Measurements from ENCODE around the gene ARHGEF17. TPM values are rescaled to one million over a fixed set of nuclear protein-coding genes. Genes with fewer than 3 reads are reported as not detected.
"Not testable (repeated sequence)": the region's sequence is repeated elsewhere in the genome, so short reads cannot be mapped to it uniquely, and the experiment has no call there.

The ARHGEF17 gene
- total RNA-seq, 3 donors from 2014 or later (not counting 1 experiment from before 2014, with no cell fraction given), result 0.02 to 0.88 (median 0.50) TPM

DNA sequence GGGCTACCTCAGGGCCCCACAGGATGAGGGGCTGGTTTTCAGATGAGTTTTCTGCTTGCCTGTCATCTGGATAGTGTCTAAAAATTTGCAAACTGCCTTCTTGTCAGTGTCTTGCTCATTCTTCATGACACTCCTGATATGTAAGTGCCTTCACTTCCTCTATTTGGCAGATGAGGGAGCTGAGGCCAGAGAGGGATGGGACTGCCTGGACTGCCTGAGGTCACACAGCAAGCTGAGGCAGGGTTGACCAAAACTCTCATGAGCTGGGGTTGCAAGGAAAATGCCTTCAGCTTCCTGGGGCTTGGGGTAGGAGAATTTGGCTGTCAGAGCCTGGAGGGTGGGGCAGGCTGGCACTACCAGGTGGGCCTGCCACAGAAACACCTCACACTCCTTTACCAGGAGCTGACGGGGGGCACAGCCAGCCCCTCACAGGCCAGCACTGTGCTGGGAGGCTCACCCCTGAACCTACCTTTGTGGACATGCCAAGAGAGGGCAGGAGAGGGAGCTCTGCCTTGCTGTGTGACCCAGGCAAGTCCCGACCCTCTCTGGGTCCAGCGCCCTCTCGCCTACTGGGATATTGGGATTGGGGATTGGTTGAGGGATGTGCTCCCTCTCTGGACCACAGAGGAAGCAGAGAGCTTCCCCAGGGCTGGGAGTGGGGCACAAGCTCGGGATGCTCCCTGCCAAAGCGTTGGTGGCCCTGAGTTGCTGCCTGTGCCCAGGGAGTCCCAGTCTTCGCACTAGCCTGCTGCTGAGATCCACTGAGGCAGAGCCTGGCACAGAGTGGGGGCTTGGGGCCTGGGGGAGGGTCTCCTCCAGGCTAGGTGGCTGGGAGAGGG lies 37.8 kb upstream of the ARHGEF17 start:
- Histone ChIP-seq H3K9me3 (ENCODE audit: control insufficient read depth, insufficient read depth, low read length) (no peaks in the 10 kb centered on the region), H3K4me3 (ENCODE audit: low read length) (no peak overlapping the region), H3K36me3 (ENCODE audit: control insufficient read depth, insufficient read depth, low read length) (no peaks in the 10 kb centered on the region), H3K27me3 (ENCODE audit: control insufficient read depth, insufficient read depth, low read length) (no peaks in the 10 kb centered on the region), H3K27ac (ENCODE audit: low read length) (no peak overlapping the region), H3K4me1 (ENCODE audit: control insufficient read depth, insufficient read depth, low read length) (peaks cover 14% of the 10 kb centered on the region)
- DNase-seq (no peak), ATAC-seq (no peak)
- TF ChIP-seq, protein P1, sequence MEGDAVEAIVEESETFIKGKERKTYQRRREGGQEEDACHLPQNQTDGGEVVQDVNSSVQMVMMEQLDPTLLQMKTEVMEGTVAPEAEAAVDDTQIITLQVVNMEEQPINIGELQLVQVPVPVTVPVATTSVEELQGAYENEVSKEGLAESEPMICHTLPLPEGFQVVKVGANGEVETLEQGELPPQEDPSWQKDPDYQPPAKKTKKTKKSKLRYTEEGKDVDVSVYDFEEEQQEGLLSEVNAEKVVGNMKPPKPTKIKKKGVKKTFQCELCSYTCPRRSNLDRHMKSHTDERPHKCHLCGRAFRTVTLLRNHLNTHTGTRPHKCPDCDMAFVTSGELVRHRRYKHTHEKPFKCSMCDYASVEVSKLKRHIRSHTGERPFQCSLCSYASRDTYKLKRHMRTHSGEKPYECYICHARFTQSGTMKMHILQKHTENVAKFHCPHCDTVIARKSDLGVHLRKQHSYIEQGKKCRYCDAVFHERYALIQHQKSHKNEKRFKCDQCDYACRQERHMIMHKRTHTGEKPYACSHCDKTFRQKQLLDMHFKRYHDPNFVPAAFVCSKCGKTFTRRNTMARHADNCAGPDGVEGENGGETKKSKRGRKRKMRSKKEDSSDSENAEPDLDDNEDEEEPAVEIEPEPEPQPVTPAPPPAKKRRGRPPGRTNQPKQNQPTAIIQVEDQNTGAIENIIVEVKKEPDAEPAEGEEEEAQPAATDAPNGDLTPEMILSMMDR (IDR thresholded peaks at IDR 0.05), result no peak
- Mint-ChIP-seq H3K27ac (no peak overlapping the region), H3K4me1 (no peaks in the 10 kb centered on the region), H3K36me3 (no peaks in the 10 kb centered on the region), H3K9me3 (no peaks in the 10 kb centered on the region), H3K4me3 (no peak overlapping the region), H3K27me3 (ENCODE audit: low read depth in 2 of 2) (peaks cover 13 to 16% of the 10 kb centered on the region in 2 donors)
- 89% methylated on average over 7 of the region's 7 CpGs for WGBS (ENCODE audit: insufficient coverage)
- intact Hi-C loops (cut with micrococcal nuclease), result no loop called here

DNA sequence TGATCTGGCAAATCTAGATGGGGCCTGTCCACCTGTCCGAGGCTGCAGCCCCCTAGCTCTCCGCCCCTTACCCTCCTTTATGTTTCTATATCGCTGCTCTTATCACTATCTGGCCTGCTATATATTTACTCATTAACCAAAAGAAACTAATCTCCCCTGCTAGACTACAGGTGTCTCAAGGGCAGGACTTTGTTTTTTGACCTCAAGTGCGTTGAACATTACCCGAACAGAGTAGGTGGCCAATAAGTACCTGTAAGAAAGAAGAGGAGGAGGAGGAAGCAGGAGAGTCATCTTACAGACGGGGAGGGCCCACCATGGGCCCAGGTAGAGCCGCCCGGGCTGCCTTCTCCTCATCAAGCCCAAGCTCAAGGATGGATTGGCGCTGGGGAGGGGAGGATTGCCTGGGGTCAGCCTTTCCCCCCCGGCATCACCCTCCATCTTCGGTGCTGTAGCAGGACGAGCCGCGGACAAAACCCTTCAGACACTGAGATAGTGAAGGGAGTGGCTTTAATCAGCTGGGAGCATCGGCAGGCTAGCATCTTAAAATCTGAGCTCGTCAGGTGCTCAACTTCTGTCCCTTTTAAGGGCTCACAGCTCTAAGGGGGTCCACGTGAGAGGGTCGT lies 37.1 kb upstream of the ARHGEF17 start:
- H3K27me3 ChIP-seq (ENCODE audit: control insufficient read depth, insufficient read depth, low read length), result no peaks in the 10 kb centered on the region
- DNase-seq (no peak), ATAC-seq (no peak)
- no peaks in the 10 kb centered on the region for H3K36me3 ChIP-seq (ENCODE audit: control insufficient read depth, insufficient read depth, low read length)
- no peak overlapping the region for H3K27ac ChIP-seq (ENCODE audit: low read length)
- WGBS (ENCODE audit: insufficient coverage), result 88% methylated on average over 18 of the region's 18 CpGs
- Mint-ChIP-seq H3K27me3 (ENCODE audit: low read depth in 2 of 2) (peaks cover 5 to 13% of the 10 kb centered on the region in 2 donors), H3K9me3 (no peaks in the 10 kb centered on the region), H3K4me1 (no peaks in the 10 kb centered on the region), H3K27ac (no peak overlapping the region), H3K4me3 (no peak overlapping the region), H3K36me3 (no peaks in the 10 kb centered on the region)
- peaks cover 14% of the 10 kb centered on the region for H3K4me1 ChIP-seq (ENCODE audit: control insufficient read depth, insufficient read depth, low read length)
- no peak overlapping the region for H3K4me3 ChIP-seq (ENCODE audit: low read length)
- intact Hi-C loops (cut with micrococcal nuclease), result no loop called here
- TF ChIP-seq, protein P1 (IDR thresholded peaks at IDR 0.05), result no peak
- no peaks in the 10 kb centered on the region for H3K9me3 ChIP-seq (ENCODE audit: control insufficient read depth, insufficient read depth, low read length)

DNA sequence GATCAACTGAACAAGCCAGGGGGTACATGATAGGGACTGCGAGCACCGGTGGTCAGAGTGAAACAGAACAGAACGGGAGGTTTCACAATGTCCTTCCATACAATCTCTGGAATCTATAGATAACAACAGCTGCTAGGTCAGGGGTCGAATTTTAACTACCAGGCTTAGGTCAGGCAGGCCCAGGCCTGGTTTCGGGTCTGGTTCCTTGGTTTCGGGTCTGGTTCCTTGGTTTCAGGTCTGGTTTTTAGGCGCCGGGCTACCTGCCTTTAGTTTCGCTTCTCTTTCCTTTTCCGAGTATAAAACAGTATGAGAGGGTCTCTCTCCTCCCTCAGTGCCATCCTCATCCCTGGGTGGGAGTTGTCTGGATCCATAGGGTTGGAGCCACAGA lies 36.6 kb upstream of the ARHGEF17 start:
- H3K4me3 ChIP-seq (ENCODE audit: low read length); DNase-seq; H3K27me3 Mint-ChIP-seq (ENCODE audit: low read depth in 2 of 2); H3K27me3 ChIP-seq (ENCODE audit: control insufficient read depth, insufficient read depth, low read length); H3K27ac Mint-ChIP-seq; H3K27ac ChIP-seq (ENCODE audit: low read length); intact Hi-C loops (cut with micrococcal nuclease); H3K9me3 Mint-ChIP-seq; H3K4me3 Mint-ChIP-seq; H3K36me3 Mint-ChIP-seq; H3K36me3 ChIP-seq (ENCODE audit: control insufficient read depth, insufficient read depth, low read length); ATAC-seq; H3K4me1 Mint-ChIP-seq; H3K9me3 ChIP-seq (ENCODE audit: control insufficient read depth, insufficient read depth, low read length): not testable (repeated sequence)
- WGBS (ENCODE audit: insufficient coverage), result 83% methylated on average over 9 of the region's 10 CpGs
- H3K4me1 ChIP-seq (ENCODE audit: control insufficient read depth, insufficient read depth, low read length), result peaks cover 14% of the 10 kb centered on the region

DNA sequence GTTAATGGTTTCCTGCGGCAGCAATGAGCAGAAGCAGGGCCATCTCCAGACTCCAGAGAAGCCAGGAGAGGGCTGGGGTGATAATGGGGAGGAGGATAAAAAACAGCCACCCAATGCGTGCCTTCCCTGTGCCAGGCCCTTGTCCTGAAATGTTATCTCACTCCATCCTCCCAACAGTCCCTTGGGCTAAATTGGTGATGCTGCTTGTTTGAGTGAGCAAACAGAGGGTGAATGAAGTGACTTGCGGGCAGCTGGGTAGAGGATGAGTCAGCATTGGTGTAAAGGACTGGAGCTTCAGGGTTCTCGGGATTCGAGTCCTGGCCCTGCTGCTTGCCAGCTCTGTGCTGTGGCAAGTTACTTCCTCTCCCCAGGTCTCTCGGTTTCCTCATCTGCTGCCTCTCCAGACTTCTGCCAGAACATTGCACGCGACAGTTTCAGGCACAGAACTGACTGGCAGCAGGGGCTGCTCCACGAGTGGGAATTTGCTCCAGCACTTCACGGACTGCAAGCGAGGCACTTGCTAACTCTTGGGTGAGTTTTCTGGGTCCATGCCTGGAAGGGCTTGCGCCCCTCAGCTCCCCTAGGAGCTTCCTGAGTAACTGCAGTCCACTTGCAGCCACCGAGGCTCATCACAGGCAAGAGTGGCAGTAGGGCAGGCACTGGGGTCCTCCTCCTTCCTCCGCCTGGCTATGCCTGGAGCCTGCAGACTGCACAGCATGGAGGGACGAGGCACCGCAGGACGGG lies 36.0 kb upstream of the ARHGEF17 start, which contains the start of gene P2RY6:
Gene P2RY6, plus strand, starts transcription at position 403 of the 744 bp plus-strand sequence. CDS start 24,181 bp downstream, outside the sequence.
- Mint-ChIP-seq H3K4me3 (no peak within 1 kb of the TSS), H3K27ac (no peak within 1 kb of the TSS), H3K9me3 (no peaks in the 10 kb centered on the region), H3K4me1 (no peaks in the 10 kb centered on the region), H3K36me3 (no peaks in the 10 kb centered on the region), H3K27me3 (ENCODE audit: low read depth in 2 of 2) (peaks cover 0 to 6% of the 10 kb centered on the region in 2 donors)
- DNase-seq (no peak), ATAC-seq (peak in 1 of 3 donors; percentile 35)
- no peaks in the 10 kb centered on the region for H3K9me3 ChIP-seq (ENCODE audit: control insufficient read depth, insufficient read depth, low read length)
- 73% methylated on average over 15 of the region's 17 CpGs for WGBS (ENCODE audit: insufficient coverage)
- no peaks in the 10 kb centered on the region for H3K27me3 ChIP-seq (ENCODE audit: control insufficient read depth, insufficient read depth, low read length)
- peak within 1 kb of the TSS; percentile 24 for H3K27ac ChIP-seq (ENCODE audit: low read length)
- TF ChIP-seq, protein P1 (IDR thresholded peaks at IDR 0.05), result no peak
- no peak within 1 kb of the TSS for H3K4me3 ChIP-seq (ENCODE audit: low read length)
- peaks cover 14% of the 10 kb centered on the region for H3K4me1 ChIP-seq (ENCODE audit: control insufficient read depth, insufficient read depth, low read length)
- no peaks in the 10 kb centered on the region for H3K36me3 ChIP-seq (ENCODE audit: control insufficient read depth, insufficient read depth, low read length)
- intact Hi-C loops (cut with micrococcal nuclease), result no loop called here

All from natural killer cell (primary cell).